ENCODE measurements around the gene ZBTB3. TPM values are rescaled to one million over a fixed set of nuclear protein-coding genes. Genes with fewer than 3 reads are reported as not detected.

ZBTB3 gene
- total RNA-seq, 2 experiments from 2014 or later = 9.8 to 11.8 TPM

GRCh38 chr11:62715150-62716130, 38.5 kb downstream of the ZBTB3 start:
- H3K27me3 Mint-ChIP-seq = no peaks in the 10 kb centered on the region
- no peak for ATAC-seq
- peaks cover 55% of the 10 kb centered on the region for H3K4me1 Mint-ChIP-seq (ENCODE audit: low read depth)
- H3K36me3 Mint-ChIP-seq (ENCODE audit: low read depth) = peaks cover 72% of the 10 kb centered on the region
- peak overlapping the region; percentile 44 for H3K27ac Mint-ChIP-seq
- CTCF ChIA-PET = interaction anchor here (1.7 to 2.2 kb wide), 3 partner anchors 9 to 71 kb away, joined by 5 to 7 read pairs (median 6); no protein-coding TSS in a partner anchor
- no peak for DNase-seq
- no peaks in the 10 kb centered on the region for H3K9me3 Mint-ChIP-seq
- intact Hi-C loops (cut with micrococcal nuclease) = no loop called here
- no peak overlapping the region for H3K4me3 Mint-ChIP-seq
- POLR2A ChIA-PET = interaction anchor here (0.7 to 4.3 kb wide), 9 partner anchors 9 to 141 kb away, joined by 3 to 39 read pairs (median 4); partner anchors contain the start of genes HNRNPUL2, TAF6L and TTC9C
- no peak for TF ChIP-seq CTCF (IDR thresholded peaks at IDR 0.05)

- ATAC-seq = no peak
- peak overlapping the region; percentile 25 for H3K4me3 Mint-ChIP-seq
- H3K36me3 Mint-ChIP-seq (ENCODE audit: low read depth) = peaks cover 72% of the 10 kb centered on the region
- CTCF ChIA-PET = interaction anchor here (0.5 to 1.2 kb wide), 2 partner anchors 16 to 19 kb away, joined by 3 read pairs; no protein-coding TSS in a partner anchor
- no peaks in the 10 kb centered on the region for H3K27me3 Mint-ChIP-seq
- peaks cover 60% of the 10 kb centered on the region for H3K4me1 Mint-ChIP-seq (ENCODE audit: low read depth)
- DNase-seq = no peak
- POLR2A ChIA-PET = interaction anchor here (0.5 to 3.5 kb wide), 5 partner anchors 11 to 122 kb away, joined by 3 to 20 read pairs (median 5); partner anchors contain the start of genes C11orf98, CSKMT, HNRNPUL2 and TUT1
- H3K27ac Mint-ChIP-seq = peak overlapping the region; percentile 91
- TF ChIP-seq CTCF (IDR thresholded peaks at IDR 0.05) = no peak
- H3K9me3 Mint-ChIP-seq = no peaks in the 10 kb centered on the region
- intact Hi-C loops (cut with micrococcal nuclease) = no loop called here
Measured at GRCh38 chr11:62713343-62713742, 40.6 kb downstream of the ZBTB3 start.

GRCh38 chr11:62712861-62713260, 41.1 kb downstream of the ZBTB3 start:
- CTCF ChIA-PET = no interaction called here
- TF ChIP-seq CTCF (IDR thresholded peaks at IDR 0.05) = no peak
- DNase-seq (no peak), ATAC-seq (no peak)
- Mint-ChIP-seq H3K36me3 (ENCODE audit: low read depth) (peaks cover 71% of the 10 kb centered on the region), H3K27me3 (no peaks in the 10 kb centered on the region), H3K9me3 (no peaks in the 10 kb centered on the region), H3K4me1 (ENCODE audit: low read depth) (peaks cover 60% of the 10 kb centered on the region), H3K4me3 (peak overlapping the region; percentile 6), H3K27ac (peak overlapping the region; percentile 91)
- POLR2A ChIA-PET = interaction anchor here (0.5 to 3.5 kb wide), 9 partner anchors 12 to 1123 kb away, joined by 3 to 20 read pairs (median 5); partner anchors contain the start of genes C11orf98, CSKMT, HNRNPUL2 and TUT1
- intact Hi-C loops (cut with micrococcal nuclease) = no loop called here

- no peak for ATAC-seq
- Mint-ChIP-seq H3K36me3 (ENCODE audit: low read depth) (peaks cover 69% of the 10 kb centered on the region), H3K27ac (peak overlapping the region; percentile 91), H3K4me3 (no peak overlapping the region), H3K9me3 (no peaks in the 10 kb centered on the region), H3K27me3 (no peaks in the 10 kb centered on the region), H3K4me1 (ENCODE audit: low read depth) (peaks cover 64% of the 10 kb centered on the region)
- TF ChIP-seq CTCF (IDR thresholded peaks at IDR 0.05) = no peak
- no peak for DNase-seq
- POLR2A ChIA-PET = interaction anchor here (0.6 to 5.0 kb wide), 11 partner anchors 12 to 1122 kb away, joined by 3 to 34 read pairs (median 5); partner anchors contain the start of genes C11orf98, CSKMT, HNRNPUL2 and LBHD1
- CTCF ChIA-PET = no interaction called here
- intact Hi-C loops (cut with micrococcal nuclease) = no loop called here
Measured at GRCh38 chr11:62712276-62712812, 41.6 kb downstream of the ZBTB3 start.

All from activated CD8-positive, alpha-beta T cell treated with anti-CD3 and anti-CD28 coated beads for 36 hours (primary cell).